Coronary artery (tissue), 2 donors: ENCODE results near the gene CDIPT.
A peak's percentile ranks its signal among the peaks of the same experiment; 100 is the strongest.
"Not testable (repeated sequence)": the region's sequence is repeated elsewhere in the genome, so short reads cannot be mapped to it uniquely, and the experiment has no call there.

ENCODE experiments used
- DNase-seq: peaks from one replicate; pipeline ENCODE4 v3.0.0-alpha.2; 2017; ENCODE audit warnings: low spot score
- H3K27ac ChIP-seq, 2 donors: fragments of 200-600 bp; sonication (generic); one replicate each; pipeline ENCODE4 v1.5.1; 2016 to 2019
- H3K4me3 ChIP-seq: fragments of 200-600 bp; sonication (generic); 2 replicates; pipeline ENCODE4 v1.5.1; 2016; ENCODE audit warnings: mild to moderate bottlenecking, moderate library complexity
- TF ChIP-seq, protein P1 (sequence below): fragments of 200-600 bp; sonication (generic); IDR thresholded peaks from one replicate; pipeline ENCODE4 v1.5.1; 2019; ENCODE audit warnings: antibody characterized with exemption

Gene CDIPT

GRCh38 chr16:29871822-29872546, 9.0 kb upstream of the CDIPT start:
- no peak overlapping the region for H3K27ac ChIP-seq
- H3K4me3 ChIP-seq, result no peak overlapping the region
- no peak for DNase-seq
- TF ChIP-seq, protein P1, sequence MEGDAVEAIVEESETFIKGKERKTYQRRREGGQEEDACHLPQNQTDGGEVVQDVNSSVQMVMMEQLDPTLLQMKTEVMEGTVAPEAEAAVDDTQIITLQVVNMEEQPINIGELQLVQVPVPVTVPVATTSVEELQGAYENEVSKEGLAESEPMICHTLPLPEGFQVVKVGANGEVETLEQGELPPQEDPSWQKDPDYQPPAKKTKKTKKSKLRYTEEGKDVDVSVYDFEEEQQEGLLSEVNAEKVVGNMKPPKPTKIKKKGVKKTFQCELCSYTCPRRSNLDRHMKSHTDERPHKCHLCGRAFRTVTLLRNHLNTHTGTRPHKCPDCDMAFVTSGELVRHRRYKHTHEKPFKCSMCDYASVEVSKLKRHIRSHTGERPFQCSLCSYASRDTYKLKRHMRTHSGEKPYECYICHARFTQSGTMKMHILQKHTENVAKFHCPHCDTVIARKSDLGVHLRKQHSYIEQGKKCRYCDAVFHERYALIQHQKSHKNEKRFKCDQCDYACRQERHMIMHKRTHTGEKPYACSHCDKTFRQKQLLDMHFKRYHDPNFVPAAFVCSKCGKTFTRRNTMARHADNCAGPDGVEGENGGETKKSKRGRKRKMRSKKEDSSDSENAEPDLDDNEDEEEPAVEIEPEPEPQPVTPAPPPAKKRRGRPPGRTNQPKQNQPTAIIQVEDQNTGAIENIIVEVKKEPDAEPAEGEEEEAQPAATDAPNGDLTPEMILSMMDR, result no peak

DNA sequence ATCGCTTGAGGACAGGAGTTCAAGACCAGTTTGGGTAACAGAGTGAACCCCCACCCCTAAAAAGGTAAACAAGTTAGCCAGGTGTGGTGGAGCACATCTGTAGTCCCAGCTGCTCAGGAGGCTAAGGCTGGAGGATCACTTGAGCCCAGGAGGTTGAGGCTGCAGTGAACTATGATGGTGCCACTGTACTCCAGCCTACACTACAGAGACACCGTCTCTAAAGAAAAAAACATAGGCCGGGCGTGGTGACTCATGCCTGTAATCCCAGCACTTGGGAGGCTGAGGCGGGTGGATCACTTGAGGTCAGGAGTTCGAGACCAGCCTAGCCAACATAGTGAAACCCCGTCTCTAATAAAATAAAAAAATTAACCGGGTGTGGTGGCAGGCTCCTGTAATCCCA, 6.0 kb upstream of the CDIPT start:
- DNase-seq, H3K27ac ChIP-seq, H3K4me3 ChIP-seq: not testable (repeated sequence)

DNA sequence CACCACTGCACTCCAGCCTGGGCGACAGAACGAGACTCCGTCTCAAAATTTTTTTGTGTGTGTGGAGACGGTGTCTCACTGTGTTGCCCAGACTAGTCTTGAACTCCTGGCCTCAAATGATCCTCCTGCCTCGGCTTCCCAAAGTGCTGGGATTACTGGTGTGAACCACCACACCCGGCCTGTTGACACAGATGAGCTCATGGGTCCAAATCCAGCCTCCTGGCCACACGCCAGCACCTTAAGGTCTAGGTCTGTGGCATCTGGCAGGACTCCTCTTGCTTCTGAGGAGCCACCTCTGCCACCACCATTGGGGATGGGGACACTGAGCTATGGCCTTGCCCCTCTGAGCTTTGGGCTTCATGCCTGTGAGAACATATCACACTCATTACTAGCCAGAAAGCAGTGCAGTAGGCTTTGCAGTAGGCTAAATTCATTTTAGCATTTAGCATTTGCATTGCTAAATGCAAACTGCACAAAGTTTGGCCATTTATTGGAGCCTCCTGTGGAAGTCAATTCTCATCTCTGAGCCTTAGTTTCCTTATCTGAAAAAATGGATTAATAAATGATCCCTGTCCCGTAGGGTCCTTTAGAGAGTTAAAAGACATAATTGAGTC, 5.5 kb upstream of the CDIPT start:
- DNase-seq, result no peak
- TF ChIP-seq, protein P1, result no peak
- H3K27ac ChIP-seq, result no peak overlapping the region
- no peak overlapping the region for H3K4me3 ChIP-seq

DNA sequence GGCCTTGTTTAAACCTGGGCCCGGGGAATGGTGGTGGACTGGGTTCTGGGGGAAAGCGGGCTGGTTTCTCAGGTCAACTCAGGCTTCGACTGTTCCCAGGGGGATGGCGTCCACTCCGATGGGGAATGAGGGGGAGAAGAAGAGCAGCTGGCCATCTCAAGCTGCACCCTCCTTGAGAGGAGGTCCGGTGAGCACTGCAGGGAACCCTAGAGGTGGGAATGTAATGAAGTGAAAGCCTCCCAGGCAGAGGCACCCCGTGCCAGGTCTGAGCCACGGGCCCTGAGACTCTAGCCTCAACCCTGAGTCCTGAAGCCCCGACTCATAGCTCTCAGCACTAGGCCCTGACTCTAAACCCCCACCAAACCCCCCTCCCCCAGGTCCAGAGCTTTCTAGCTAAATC, 1.2 kb upstream of the CDIPT start:
- TF ChIP-seq, protein P1, result no peak
- H3K4me3 ChIP-seq, result no peak overlapping the region
- H3K27ac ChIP-seq, result no peak overlapping the region
- DNase-seq, result no peak

GRCh38 chr16:29863669-29863984, 601 bp upstream of the CDIPT start:
- H3K4me3 ChIP-seq, result peak overlapping the region; percentile 91
- TF ChIP-seq, protein P1, result peak; percentile 1
- H3K27ac ChIP-seq, result peak overlapping the region; percentile 82 to 85
- no peak for DNase-seq

DNA sequence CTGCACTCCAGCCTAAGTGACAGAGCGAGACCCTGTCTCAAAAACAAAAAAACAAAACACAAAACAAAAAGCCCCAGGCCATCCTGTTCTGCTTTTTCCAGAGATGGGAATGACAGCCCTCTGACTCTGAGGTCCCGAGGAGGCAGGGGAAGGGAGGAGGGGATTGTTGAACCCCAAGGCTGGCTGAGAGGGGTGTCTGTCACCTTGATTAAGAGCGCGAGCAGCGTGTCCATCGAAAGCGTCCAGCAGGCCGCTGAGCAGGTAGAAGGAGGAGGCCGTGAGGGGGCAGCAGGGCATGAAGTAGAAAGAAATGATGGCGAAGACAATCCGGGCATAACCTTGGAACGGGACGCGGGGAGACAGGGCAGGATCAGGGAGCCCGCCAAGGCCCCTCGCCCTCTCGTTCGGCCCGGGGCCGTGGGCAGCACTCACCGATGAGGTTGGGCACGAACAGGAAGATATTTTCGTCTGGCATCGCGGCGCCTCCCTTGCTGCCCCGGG, 593 bp downstream of the CDIPT start:
- no peak for DNase-seq
- TF ChIP-seq, protein P1, result no peak
- Histone ChIP-seq H3K4me3 (peak overlapping the region; percentile 91), H3K27ac (peak overlapping the region; percentile 82 to 85)

DNA sequence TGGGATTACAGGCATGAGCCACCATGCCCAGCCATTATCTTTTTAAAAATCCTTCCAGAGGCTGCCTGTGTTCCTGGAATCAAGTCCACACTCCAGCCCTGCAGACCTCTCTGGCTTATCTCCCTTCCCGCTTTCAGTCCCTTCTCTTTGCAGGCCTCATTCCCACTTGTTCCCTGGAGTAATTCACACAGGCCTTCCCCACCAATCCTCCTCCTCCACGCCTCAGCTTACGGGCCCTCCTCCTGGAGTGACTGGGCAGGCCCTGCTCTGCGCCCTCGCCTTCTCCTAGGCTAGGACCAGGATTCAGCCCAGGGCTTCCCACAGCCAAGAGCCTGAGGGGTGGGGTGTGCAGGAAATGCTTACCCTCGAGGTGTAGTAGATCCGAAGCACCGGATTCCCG, 2.8 kb downstream of the CDIPT start:
- Histone ChIP-seq H3K4me3 (no peak overlapping the region), H3K27ac (no peak overlapping the region)
- TF ChIP-seq, protein P1, result no peak
- DNase-seq, result no peak
